Activated naive CD4-positive, alpha-beta T cell treated with anti-CD3 and anti-CD28 coated beads, Interleukin-2, amount 50 U/mL, for 24 hours (primary cell): ENCODE data around the gene ASAH2B.
"Not testable (repeated sequence)": the region's sequence is repeated elsewhere in the genome, so short reads cannot be mapped to it uniquely, and the experiment has no call there.

ENCODE experiments used
- H3K27ac Mint-ChIP-seq: one replicate; pipeline ENCODE4 v1.8.0; 2021; ENCODE audit warnings: mild to moderate bottlenecking, mixed read lengths
- H3K27me3 Mint-ChIP-seq: one replicate; pipeline ENCODE4 v1.8.0; 2021; ENCODE audit warnings: mixed read lengths
- H3K36me3 Mint-ChIP-seq: one replicate; pipeline ENCODE4 v1.8.0; 2021; ENCODE audit warnings: mixed read lengths
- H3K4me1 Mint-ChIP-seq: one replicate; pipeline ENCODE4 v1.8.0; 2021; ENCODE audit warnings: mixed read lengths
- H3K4me3 Mint-ChIP-seq: one replicate; pipeline ENCODE4 v1.8.0; 2021; ENCODE audit warnings: mild to moderate bottlenecking, mixed read lengths
- H3K9me3 Mint-ChIP-seq: one replicate; pipeline ENCODE4 v1.8.0; 2021; ENCODE audit warnings: mixed read lengths

Gene ASAH2B

DNA sequence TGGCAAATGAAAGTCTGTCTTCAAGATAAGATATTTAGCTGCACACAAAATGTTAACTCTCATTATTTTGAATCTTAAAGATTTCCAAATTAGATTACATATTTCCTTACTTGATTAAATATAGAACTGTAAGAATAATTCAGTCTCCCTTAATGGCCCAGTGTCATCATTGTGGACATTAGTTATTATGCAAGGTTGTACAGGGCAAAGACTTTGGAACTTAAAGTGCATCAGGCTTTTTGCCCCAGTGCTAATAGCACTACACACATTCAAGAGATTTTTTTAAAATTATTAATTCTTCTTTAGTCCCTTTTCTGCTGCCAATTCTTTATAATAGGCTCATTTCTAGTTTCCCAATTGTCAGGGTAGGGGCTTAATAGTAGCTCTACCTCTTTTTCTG lies 42.3 kb downstream of the ASAH2B start:
- H3K4me3 Mint-ChIP-seq, H3K4me1 Mint-ChIP-seq, H3K36me3 Mint-ChIP-seq, H3K27me3 Mint-ChIP-seq, H3K9me3 Mint-ChIP-seq, H3K27ac Mint-ChIP-seq: not testable (repeated sequence)

DNA sequence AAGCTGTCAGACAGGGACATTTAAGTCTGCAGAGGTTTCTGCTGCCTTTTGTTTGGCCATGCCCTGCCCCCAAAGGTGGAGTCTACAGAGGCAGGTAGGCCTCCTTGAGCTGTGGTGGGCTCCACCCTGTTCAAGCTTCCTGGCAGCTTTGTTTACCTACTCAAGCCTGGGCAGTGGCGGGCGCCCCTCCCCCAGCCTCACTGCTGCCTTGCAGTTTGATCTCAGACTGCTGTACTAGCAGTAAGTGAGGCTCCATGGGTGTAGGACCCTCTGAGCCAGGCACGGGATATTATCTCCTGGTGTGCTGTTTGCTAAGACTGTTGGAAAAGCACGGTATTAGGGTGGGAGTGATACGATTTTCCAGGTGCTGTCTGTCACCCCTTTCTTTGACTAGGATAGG lies 48.2 kb downstream of the ASAH2B start:
- H3K27me3 Mint-ChIP-seq, H3K4me1 Mint-ChIP-seq, H3K36me3 Mint-ChIP-seq, H3K27ac Mint-ChIP-seq, H3K9me3 Mint-ChIP-seq, H3K4me3 Mint-ChIP-seq: not testable (repeated sequence)

DNA sequence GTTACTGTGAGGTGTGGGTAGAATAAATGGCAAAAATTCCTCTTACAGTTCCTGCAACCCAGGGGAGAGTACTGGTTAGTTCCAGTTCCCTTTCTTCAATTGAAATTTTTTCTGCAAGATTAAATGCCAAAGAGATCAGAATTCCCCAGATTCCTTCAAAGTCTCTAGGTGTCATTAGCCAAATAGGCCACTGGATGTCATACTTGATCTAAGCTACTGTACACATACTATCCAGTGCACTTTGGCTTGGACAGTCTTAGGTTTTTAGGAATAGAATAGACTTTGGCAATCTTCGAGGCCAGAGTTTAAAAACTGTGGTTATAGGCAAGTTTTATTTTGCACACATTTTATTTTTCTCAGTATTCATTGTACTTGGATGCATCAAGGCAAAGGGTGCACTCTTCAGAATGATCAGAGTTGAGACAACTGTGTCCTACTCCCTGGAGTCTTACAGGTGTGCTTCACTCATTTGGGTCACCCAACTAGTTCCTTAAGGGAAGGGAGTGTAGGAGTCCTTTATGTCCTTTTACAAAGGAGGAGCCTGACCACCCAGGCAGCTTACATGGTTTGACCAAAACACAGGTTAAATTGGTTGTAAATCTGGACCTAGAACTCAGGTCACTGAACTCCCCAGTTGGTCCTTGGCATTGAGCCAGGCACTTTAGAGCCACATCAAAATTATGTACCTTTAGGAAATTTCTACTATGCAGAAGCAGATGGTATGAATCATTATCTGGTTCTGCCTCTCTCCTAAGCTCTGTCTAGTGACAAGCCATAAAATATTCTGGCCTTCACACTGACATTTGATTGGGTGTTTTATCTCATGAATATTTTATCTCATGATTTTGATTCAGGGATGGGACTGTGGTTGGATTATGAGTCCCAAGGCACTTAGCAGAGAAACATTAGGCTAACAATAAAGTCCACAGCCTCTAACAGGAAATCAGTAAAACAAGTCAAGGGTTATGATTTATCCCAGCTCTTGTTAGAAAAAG lies 49.5 kb downstream of the ASAH2B start:
- Mint-ChIP-seq H3K4me3 (no peak overlapping the region), H3K4me1 (peaks cover 9% of the 10 kb centered on the region), H3K9me3 (peaks cover 4% of the 10 kb centered on the region), H3K36me3 (peaks cover 8% of the 10 kb centered on the region), H3K27ac (no peak overlapping the region), H3K27me3 (peaks cover 9% of the 10 kb centered on the region)

DNA sequence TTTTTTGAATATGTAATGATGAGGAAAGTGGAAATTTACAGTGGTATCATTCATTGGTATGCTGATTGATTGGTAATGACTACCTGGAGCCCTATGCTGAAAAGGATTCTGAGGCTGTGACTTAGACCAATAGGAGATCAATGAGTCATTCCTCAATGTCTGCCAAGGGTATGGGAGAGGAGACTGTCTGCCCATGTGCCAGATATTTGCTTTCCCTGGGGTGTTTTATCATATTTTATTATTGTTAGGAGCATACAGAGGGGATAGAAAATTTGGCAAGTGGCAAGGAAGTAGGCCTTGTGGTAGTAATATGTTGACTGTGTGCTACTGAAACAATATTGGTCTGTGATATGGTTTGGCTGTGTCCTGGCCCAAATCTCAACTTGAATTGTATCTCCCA lies 54.8 kb downstream of the ASAH2B start:
- H3K9me3 Mint-ChIP-seq = no peaks in the 10 kb centered on the region
- H3K4me1 Mint-ChIP-seq = no peaks in the 10 kb centered on the region
- H3K36me3 Mint-ChIP-seq = no peaks in the 10 kb centered on the region
- H3K27ac Mint-ChIP-seq = no peak overlapping the region
- peaks cover 5% of the 10 kb centered on the region for H3K27me3 Mint-ChIP-seq
- H3K4me3 Mint-ChIP-seq = no peak overlapping the region

DNA sequence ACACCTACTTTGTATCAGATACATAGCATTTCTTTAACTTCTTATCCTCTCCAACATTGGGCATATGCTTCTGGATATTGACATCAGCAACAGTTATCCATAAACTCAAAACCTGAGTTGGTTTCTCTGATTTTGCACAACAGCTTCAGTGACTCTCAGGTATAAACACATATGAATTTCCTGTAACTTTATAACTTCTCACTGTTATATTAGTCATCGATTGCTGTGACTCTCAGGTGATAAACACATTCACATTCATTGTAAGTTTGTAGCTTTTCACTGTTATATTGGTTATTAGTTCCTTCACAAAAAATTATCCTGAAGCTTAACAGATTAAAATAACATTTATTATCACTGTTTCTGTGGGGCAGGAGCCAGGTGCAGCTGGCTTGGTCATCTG lies 57.0 kb downstream of the ASAH2B start:
- no peaks in the 10 kb centered on the region for H3K36me3 Mint-ChIP-seq
- no peaks in the 10 kb centered on the region for H3K9me3 Mint-ChIP-seq
- no peaks in the 10 kb centered on the region for H3K4me1 Mint-ChIP-seq
- no peak overlapping the region for H3K4me3 Mint-ChIP-seq
- no peak overlapping the region for H3K27ac Mint-ChIP-seq
- peaks cover 2% of the 10 kb centered on the region for H3K27me3 Mint-ChIP-seq

DNA sequence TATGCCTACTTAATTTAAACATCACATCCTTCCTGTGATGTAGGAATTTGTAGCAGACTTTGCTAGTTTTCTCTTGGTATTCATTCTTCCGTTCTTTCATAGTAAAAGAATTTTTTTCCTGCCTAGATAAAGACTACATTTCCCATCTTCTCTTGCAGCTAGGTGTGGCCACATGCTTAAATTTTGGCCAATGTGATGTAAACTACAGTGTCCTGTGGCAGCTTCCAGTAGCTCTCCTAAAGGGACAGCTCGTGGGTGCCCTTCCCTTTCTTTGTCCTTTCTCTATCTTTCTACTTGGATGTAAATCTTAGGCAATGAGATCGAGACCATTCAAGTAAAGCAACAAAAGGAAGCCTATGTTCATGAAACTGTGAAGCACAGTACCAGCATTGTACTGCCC lies 58.6 kb downstream of the ASAH2B start:
- Mint-ChIP-seq H3K9me3 (no peaks in the 10 kb centered on the region), H3K4me1 (no peaks in the 10 kb centered on the region), H3K4me3 (no peak overlapping the region), H3K27ac (no peak overlapping the region), H3K36me3 (no peaks in the 10 kb centered on the region), H3K27me3 (peaks cover 2% of the 10 kb centered on the region)

DNA sequence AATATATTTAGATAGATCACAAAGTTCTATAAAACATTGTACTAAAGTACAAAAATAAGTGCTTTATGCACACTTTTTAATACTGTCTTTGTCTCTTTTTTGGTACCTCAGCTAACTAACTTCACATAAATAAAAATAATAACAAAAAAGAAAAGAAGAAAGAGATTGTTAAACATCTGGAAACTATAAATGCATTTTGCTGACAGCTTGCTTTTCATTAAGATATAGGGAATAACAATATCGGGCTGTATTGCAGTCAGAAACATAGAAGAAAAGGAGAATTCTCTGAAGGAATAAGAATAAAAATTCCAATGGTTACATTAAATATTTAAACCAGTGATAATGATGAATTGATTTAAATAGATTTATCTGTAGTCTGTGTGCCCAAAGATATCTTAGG lies 59.9 kb downstream of the ASAH2B start:
- no peak overlapping the region for H3K4me3 Mint-ChIP-seq
- H3K27ac Mint-ChIP-seq = no peak overlapping the region
- H3K36me3 Mint-ChIP-seq = no peaks in the 10 kb centered on the region
- H3K4me1 Mint-ChIP-seq = no peaks in the 10 kb centered on the region
- H3K27me3 Mint-ChIP-seq = peaks cover 2% of the 10 kb centered on the region
- H3K9me3 Mint-ChIP-seq = no peaks in the 10 kb centered on the region

DNA sequence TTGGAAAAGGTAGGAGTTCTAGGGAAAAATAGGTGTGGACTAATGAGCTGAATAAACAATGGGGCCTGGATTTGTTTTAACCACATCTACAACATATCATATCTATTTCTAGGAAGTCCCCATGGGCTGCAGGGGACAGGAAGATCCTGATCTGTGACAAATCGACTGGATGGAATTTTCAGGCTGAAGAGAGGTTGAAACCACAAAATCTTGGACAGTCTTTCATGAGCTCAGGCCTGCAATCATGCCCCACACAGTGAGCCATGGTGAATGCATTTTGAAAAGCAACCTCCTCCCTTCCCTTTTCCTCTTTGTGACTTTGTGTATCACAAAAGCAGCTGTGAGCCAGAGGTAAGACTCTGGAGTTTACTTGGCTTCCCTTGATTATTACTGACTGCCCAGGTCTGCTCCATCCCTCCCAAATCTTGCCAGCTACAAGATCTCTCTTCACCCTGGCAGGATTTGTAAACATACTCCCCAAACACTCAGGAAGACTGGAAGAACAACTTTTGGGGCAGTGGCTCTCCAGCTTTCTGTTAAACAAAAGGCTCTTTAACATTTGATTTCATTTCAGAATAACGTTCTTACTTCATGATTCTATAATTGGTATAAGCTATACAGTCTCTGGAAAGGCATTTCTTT lies 66.4 kb downstream of the ASAH2B start:
- Mint-ChIP-seq H3K4me3 (no peak overlapping the region), H3K27me3 (peaks cover 1% of the 10 kb centered on the region), H3K27ac (no peak overlapping the region), H3K36me3 (no peaks in the 10 kb centered on the region), H3K4me1 (no peaks in the 10 kb centered on the region), H3K9me3 (no peaks in the 10 kb centered on the region)

DNA sequence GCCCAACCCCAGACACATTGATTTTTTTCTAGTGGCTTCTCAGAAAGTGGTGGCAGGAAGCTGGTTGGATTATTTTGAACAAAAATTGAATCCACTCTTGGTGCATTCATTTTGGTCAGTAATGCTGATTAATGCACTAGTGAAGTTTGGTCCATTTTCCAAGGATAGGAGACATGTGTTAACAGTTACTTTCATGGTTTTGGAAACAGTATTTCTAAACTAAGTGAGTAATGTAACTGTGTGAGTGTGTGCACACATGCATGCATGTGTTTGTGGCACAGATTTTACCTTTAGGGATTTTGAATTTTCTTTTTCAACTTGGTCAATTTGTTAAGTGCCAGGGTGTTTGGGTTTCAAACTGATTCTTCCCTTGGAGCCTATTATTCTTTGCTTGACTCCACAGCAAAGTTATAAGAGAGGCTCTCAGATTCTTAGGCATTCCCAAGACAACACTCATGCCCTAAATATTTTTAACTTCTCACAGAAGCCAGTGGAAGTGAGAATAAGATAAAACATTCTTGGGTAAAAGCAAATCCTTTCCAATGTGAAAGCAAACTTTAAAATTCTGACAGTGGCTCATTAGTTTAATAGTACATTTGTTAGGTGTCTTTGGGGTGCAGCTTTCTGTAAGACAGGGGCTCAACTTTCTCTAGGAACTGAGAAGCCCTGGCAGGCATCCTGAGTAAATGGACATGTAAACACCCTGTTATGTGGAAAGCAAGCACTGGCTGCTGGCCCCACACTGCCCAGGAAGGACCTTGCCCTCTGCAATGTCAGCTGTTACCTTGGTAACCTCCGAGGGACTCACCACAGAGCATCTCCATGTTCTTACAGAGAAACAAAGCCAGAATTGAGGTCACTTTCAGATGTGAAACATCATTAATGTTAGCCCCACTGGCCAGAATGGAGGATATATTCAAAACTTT lies 68.4 kb downstream of the ASAH2B start:
- Mint-ChIP-seq H3K36me3 (no peaks in the 10 kb centered on the region), H3K4me3 (no peak overlapping the region)

More for the DNA sequence above, 68.4 kb downstream of the ASAH2B start:
- Mint-ChIP-seq H3K27ac (no peak overlapping the region), H3K9me3 (no peaks in the 10 kb centered on the region), H3K27me3 (peaks cover 1% of the 10 kb centered on the region), H3K4me1 (no peaks in the 10 kb centered on the region)
